HCT116 (cell line): ENCODE results near the gene LMAN1L.

Experiments used
- CTCF ChIP-seq, 3 experiments: fragments of 200-600 bp in 1 of 3; sonication (generic) in 1 of 3; IDR thresholded peaks in 2 of 3; conservative IDR thresholded peaks in 1 of 3; 2 replicates each; pipeline ENCODE4 v1.5.1; 2012 to 2017; ENCODE audit warnings: low read depth in 2 of 3, low read length in 2 of 3, antibody characterized with exemption in 1 of 3, borderline replicate concordance in 1 of 3, control low read depth in 1 of 3, mild to moderate bottlenecking in 1 of 3, mixed read lengths in 1 of 3, mixed run types in 1 of 3, moderate library complexity in 1 of 3; ENCODE audit not compliant: insufficient read depth in 1 of 3
- MAX ChIP-seq: IDR thresholded peaks from 2 replicates; pipeline ENCODE4 v1.6.1; 2012
- POLR2AphosphoS5 ChIP-seq: IDR thresholded peaks from 2 replicates; pipeline ENCODE4 v1.6.1; 2011; ENCODE audit warnings: mild to moderate bottlenecking, low read depth, low read length, moderate library complexity
- YY1 ChIP-seq: IDR thresholded peaks from 2 replicates; pipeline ENCODE4 v1.6.1; 2011; ENCODE audit warnings: low read length, low read depth, moderate library complexity, mild to moderate bottlenecking; ENCODE audit not compliant: insufficient replicate concordance; ENCODE audit errors: extremely low read depth

GRCh38 chr15:74788683-74789151 lies 23.9 kb upstream of the LMAN1L start:
- no peak for TF ChIP-seq YY1
- no peak for TF ChIP-seq POLR2AphosphoS5
- no peak for TF ChIP-seq CTCF (IDR thresholded peaks at IDR 0.05 in 2 of 3, conservative IDR thresholded peaks at IDR 0.05 in 1 of 3; ENCODE audit: borderline replicate concordance in 1 of 3, insufficient read depth in 1 of 3, low read depth in 2 of 3, low read length in 2 of 3)
- no peak for TF ChIP-seq MAX
